Cardiac fibroblast (primary cell): ENCODE results near the gene GPR18.

Experiments used
- DNase-seq, 2 donors: peaks; one replicate each; pipeline versions ENCODE4 v3.0.0 to v3.0.0-alpha.2; 2010; ENCODE audit warnings: low read depth in 2 of 2
- H3K4me3 ChIP-seq, 2 donors: replicated peaks in 1 of 2; 1 replicate in 1 of 2; 2 replicates in 1 of 2; pipeline ENCODE4 v1.5.1; 2011; ENCODE audit warnings: low read depth in 2 of 2, low read length in 2 of 2, mild to moderate bottlenecking in 2 of 2, moderate library complexity in 1 of 2
- CTCF ChIP-seq: IDR thresholded peaks from one replicate; pipeline ENCODE4 v1.5.1; 2011; ENCODE audit warnings: low read depth, mild to moderate bottlenecking, low read length, inconsistent platforms

GPR18 gene

GRCh38 chr13:99270518-99270917, 12.3 kb upstream of the GPR18 start:
- no peak for TF ChIP-seq CTCF
- DNase-seq = no peak
- H3K4me3 ChIP-seq = no peak overlapping the region

GRCh38 chr13:99269627-99270241, 11.6 kb upstream of the GPR18 start:
- H3K4me3 ChIP-seq = no peak overlapping the region
- peak; percentile 78 to 79 for DNase-seq
- peak; percentile 75 for TF ChIP-seq CTCF

DNA sequence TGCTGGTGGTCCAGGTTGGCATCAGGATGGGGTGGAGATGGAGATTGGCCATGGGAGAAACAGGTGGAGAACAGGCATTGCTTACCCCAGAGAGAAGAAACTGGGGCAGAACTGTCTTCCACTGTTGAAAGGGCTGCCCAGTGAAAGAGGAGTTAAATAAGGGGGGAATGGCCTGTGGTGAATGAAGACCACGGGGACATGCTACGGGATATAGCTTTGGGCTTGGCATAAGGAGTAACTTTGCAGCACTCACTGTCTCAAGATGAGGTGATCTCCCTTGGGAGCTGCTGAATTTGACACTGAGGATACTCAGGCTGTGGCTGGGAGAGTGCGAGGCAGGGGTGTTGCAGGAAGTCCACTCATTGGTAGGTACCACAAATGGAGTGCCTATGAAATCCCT, 10.6 kb upstream of the GPR18 start:
- no peak for TF ChIP-seq CTCF

GRCh38 chr13:99267927-99268326, 9.7 kb upstream of the GPR18 start:
- no peak for TF ChIP-seq CTCF
- DNase-seq = no peak
- no peak overlapping the region for H3K4me3 ChIP-seq

More for the DNA sequence above, 10.6 kb upstream of the GPR18 start:
- H3K4me3 ChIP-seq = no peak overlapping the region
- DNase-seq = no peak

DNA sequence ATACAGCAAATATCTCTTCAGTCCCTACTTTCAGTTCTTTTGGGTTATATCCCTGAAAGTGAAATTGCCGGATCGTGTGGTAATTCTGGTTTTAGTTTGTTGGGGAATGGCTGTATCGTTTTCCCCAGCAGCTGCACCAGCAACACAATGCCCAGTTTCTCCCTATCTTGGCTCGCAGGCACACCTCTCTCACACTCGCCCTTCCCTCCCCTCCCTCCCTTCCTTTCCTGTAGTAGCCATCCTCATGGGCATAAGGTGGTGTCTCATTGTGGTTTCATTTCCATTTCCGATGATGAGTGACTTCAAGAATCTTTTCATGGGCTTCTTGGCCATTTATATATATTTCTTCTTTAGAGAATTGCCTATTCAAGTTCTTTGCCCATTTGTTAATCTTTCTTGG, 8.6 kb upstream of the GPR18 start:
- no peak for TF ChIP-seq CTCF
- DNase-seq = no peak
- no peak overlapping the region for H3K4me3 ChIP-seq

DNA sequence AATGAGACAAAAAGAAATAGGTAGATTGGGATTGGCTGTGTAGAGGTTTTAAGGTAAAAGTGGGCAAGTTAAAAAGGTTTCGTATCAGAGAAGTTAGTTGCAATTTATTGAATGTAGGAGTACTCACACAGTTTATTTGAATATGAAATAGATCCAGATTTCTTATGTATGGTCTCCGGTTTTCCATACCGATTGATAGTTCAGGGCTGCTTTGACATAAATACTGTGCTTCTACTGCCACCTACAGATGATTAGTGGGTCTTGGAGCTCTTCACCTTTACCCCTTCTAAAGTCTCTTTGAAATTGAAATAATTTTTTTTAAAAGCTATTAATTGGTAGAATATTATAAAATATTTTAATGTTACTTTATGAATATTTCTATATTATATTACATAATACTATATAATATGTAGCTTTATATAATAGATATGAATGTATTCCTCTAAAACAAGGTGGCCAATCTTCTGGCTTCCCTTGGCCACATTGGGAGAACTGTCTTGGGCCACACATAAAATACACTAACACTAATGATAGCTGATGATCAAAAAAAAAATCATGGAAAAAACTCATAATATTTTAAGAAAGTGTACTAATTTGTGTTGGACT, 7.7 kb upstream of the GPR18 start:
- peak; percentile 68 to 74 for DNase-seq
- peak; percentile 56 for TF ChIP-seq CTCF
- H3K4me3 ChIP-seq = no peak overlapping the region
